ENCODE measurements around the gene PLIN3. TPM values are rescaled to one million over a fixed set of nuclear protein-coding genes. Genes with fewer than 3 reads are reported as not detected.
"Not testable (repeated sequence)": the region's sequence is repeated elsewhere in the genome, so short reads cannot be mapped to it uniquely, and the experiment has no call there.

PLIN3 gene
- total RNA-seq, 1 experiment from 2014 or later: 42.2 TPM

DNA sequence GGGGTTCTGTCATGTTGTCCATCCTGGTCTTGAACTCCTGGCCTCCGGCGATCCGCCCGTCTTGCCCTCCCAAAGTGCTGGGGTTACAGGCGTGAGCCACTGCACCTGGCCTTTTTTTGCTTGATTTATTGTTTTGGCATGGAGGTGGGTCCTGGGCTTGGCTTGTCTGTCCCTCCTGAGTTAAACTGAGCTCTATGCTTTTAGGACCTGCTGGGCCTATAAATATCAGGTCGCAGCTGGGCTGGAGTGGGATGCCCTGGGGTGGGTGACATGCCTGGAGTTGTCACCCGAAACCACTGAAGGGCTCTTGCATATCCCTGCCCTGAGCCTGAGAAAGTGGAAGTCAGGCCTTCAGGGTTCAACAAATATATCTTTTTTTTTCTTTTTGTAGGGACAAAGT, 29.7 kb upstream of the PLIN3 start:
- no peak for DNase-seq (ENCODE audit: low read depth, low spot score)
- in situ Hi-C loops (cut with HindIII; ENCODE audit: low pct_unique_long_range_greater_than_20kb, low sequenced_read_pairs): no loop called here

DNA sequence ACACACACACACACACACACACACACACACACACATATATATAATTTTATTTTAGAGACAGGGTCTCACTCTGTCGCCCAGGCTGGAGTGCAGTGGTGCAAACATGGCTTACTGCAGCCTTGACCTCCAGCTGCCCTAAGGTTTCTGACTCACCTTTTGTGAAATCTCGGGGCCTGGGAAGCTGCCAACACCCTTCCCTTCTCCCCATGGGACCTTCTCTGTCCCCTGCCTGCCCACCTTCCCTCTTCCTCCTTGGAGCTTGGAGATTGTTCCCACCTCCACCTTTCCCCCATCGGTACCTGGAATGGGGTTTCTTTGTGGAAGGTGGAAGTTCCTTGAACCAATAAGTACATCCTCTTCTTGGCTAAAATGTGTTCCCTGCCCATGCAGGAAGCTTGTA, 28.9 kb upstream of the PLIN3 start:
- no peak for DNase-seq (ENCODE audit: low read depth, low spot score)
- in situ Hi-C loops (cut with HindIII; ENCODE audit: low pct_unique_long_range_greater_than_20kb, low sequenced_read_pairs): no loop called here

DNA sequence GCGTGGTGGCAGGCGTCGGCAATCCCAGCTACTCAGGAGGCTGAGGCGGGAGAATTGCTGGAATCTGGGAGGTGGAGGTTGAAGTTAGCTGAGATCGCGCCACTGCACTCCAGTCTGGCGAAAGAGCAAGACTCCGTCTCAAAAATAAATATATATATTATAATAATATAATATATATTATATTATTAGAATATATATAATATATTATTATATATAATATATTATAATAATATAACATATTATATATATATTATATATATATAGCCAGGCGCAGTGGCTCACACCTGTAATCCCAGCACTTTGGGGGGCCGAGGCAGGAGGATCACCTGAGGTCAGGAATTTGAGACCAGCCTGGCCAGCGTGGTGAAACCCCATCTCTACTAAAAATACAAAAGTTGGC, 25.5 kb upstream of the PLIN3 start:
- in situ Hi-C loops (cut with HindIII; ENCODE audit: low pct_unique_long_range_greater_than_20kb, low sequenced_read_pairs); DNase-seq (ENCODE audit: low read depth, low spot score): not testable (repeated sequence)

DNA sequence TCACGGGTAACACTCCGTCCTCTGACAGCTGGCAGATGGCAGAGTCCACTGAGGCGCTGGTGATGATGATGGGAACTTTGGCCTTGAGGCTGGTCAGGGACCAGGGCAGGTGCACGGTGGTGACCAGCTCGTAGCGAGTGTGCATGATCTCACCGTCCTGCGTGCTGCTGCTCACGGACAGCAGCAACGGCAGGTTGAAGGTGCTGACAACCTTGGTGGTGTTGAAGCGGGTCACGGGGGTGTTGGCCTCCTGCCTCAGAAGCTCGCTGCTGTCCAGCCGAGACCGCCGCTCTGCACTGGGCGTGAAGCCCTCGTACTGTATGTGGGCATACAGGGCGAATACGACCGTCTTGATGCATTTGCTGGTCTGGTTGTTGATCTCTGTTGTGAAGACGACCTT, 23.6 kb upstream of the PLIN3 start:
- DNase-seq (ENCODE audit: low read depth, low spot score): no peak
- in situ Hi-C loops (cut with HindIII; ENCODE audit: low pct_unique_long_range_greater_than_20kb, low sequenced_read_pairs): no loop called here

DNA sequence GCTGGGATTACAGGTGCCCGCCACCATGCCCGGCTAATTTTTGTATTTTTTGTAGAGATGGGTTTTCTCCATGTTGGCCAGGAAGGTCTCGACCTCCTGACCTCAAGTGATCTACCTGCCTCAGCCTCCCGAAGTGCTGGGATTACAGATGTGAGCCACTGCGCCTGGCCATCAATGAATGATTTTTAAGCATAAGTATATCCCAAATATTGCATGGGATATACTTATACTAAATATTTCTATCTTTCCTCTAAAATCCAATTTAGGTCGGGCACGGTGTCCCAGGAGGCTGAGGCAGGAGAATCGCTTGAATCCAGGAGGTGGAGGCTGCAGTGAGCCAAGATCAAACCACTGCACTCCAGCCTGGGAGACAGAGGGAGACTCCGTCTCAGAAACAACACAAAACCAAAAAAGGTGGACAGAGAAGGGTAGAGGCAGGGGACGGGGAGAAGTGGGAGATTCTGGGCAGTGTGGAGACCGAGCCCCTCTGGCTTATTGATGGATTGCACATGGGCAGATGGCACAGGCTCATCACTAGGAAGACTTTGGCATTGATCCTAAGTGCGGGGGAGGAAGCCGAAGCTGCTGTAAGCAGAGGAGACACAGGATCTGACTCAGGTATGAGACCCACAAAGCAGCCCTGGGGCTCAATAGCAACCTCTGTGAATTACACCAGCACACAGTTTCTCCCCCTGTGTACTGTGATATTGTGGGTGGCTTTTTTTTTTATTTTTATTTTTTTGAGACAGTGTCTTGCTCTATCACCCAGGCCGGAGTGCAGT, 21.8 kb upstream of the PLIN3 start:
- DNase-seq (ENCODE audit: low read depth, low spot score): no peak
- in situ Hi-C loops (cut with HindIII; ENCODE audit: low pct_unique_long_range_greater_than_20kb, low sequenced_read_pairs): no loop called here

DNA sequence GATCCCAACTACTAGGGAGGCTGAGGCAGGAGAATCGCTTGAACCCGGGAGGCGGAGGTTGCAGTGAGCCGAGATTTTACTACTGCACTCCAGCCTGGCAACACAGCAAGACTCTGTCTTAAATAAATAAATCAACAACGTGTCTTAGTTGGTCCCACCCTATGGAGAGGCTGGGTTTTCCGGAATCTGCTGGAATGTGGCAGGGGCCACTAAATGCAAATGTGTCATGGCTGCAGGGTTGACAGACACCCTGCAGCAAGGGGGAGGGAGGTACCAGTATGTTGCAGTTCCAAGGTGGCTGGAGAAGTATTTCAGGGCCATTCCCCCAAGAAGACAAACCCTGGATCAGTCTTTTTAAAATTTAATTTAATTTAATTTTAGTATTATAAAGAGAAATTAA, 20.3 kb upstream of the PLIN3 start:
- DNase-seq (ENCODE audit: low read depth, low spot score); in situ Hi-C loops (cut with HindIII; ENCODE audit: low pct_unique_long_range_greater_than_20kb, low sequenced_read_pairs): not testable (repeated sequence)

DNA sequence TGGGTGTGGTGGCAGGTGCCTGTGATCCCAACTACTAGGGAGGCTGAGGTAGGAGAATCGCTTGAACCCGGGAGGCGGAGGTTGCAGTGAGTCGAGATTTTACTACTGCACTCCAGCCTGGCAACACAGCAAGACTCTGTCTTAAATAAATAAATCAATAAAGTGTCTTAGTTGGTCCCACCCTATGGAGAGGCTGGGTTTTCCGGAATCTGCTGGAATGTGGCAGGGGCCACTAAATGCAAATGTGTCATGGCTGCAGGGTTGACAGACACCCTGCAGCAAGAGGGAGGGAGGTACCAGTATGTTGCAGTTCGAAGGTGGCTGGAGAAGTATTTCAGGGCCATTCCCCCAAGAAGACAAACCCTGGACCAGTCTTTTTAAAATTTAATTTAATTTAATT, 17.5 kb upstream of the PLIN3 start:
- in situ Hi-C loops (cut with HindIII; ENCODE audit: low pct_unique_long_range_greater_than_20kb, low sequenced_read_pairs); DNase-seq (ENCODE audit: low read depth, low spot score): not testable (repeated sequence)

DNA sequence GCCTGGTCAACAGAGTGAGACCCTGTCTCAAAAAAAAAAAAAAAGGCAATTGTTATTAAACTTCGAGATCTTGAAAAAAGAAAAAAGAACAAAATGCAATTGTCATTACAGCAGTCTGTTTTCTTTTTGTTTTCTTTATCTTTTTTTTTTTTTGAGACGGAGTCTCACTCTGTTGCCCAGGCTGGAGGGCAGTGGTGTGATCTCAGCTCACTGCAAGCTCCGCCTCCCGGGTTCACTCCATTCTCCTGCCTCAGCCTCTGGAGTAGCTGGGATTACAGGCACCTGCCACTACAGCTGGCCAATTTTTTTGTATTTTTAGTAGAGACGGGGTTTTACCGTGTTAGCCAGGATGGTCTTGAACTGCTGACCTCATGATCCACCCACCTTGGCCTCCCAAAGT, 15.4 kb upstream of the PLIN3 start:
- in situ Hi-C loops (cut with HindIII; ENCODE audit: low pct_unique_long_range_greater_than_20kb, low sequenced_read_pairs); DNase-seq (ENCODE audit: low read depth, low spot score): not testable (repeated sequence)

DNA sequence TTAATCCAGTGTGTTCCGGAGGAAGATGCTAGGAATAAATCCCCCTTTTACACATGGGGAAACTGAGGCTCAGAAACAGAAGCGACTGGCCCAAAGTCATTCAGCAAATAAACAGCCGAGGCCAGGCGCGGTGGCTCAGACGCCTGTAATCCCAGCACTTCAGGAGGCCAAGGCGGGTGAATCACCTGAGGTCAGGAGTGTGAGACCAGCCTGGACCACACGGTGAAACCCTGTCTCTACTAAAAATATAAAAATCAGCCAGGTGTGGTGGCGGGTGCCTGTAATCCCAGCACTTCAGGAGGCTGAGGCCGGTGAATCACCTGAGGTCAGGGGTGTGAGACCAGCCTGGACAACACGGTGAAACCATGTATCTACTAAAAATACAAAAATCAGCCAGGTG, 11.6 kb upstream of the PLIN3 start:
- no peak for DNase-seq (ENCODE audit: low read depth, low spot score)
- in situ Hi-C loops (cut with HindIII; ENCODE audit: low pct_unique_long_range_greater_than_20kb, low sequenced_read_pairs): no loop called here

DNA sequence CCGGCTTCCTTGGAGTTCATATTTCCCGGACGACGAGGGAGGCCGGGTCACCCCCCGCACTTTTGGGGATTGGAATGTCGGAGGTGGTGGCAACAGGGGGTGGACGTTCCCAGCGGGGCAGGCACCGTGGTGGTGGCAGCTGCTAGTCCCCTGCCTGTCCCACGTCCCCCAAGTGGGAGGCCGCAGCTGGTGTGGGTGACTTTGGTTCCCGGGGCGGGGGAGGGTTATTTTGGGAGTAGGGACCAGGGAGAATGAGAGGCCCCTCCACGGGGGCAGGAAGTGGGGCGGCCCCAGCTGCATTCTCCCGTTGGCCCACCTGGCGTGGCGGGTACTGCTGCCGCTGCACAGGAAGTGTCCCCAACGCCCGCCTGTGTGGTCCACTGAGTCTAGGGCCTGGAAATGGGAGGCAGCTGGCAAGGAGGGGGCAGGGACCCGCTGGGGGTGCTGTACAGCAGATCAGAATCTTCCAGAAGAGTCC, 11.1 kb upstream of the PLIN3 start:
- no peak for DNase-seq (ENCODE audit: low read depth, low spot score)
- in situ Hi-C loops (cut with HindIII; ENCODE audit: low pct_unique_long_range_greater_than_20kb, low sequenced_read_pairs): no loop called here

DNA sequence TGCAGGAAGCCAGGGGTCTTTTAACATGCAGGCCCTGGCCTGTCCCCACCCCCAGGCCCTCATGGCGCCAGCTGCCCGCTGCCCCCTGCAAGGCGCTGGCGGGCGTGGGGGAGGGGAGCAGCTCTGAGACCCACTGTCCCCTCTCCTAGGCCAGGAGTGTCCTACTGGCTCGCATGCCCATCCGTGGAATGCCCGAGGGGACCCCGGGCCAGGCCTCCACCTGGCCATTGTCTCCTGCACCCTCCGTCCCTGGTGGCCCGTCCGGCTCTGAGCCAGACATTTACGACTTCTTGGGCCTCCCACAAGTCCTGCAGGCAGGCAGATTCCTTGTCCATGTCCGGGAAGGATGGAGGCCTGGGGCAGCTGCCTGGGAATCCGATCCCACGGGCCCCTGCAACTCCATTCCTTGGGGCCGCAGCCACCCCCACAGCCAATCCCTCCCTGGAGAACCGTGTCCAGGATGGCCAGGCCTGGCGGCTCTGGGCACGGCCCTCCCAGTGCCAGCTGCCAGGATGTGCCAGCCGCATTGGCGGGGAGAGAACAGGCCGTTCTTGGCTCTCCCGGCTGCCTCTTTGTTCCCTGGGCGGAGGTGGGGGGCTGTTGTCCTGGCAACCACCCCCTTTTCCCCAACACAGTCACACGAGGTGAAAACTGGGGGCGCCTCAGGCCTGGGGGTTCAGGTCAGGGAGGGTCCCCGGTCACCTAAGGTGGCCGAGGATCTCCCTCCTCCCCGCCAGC, 10.5 kb upstream of the PLIN3 start:
- in situ Hi-C loops (cut with HindIII; ENCODE audit: low pct_unique_long_range_greater_than_20kb, low sequenced_read_pairs): no loop called here
- DNase-seq (ENCODE audit: low read depth, low spot score): no peak

DNA sequence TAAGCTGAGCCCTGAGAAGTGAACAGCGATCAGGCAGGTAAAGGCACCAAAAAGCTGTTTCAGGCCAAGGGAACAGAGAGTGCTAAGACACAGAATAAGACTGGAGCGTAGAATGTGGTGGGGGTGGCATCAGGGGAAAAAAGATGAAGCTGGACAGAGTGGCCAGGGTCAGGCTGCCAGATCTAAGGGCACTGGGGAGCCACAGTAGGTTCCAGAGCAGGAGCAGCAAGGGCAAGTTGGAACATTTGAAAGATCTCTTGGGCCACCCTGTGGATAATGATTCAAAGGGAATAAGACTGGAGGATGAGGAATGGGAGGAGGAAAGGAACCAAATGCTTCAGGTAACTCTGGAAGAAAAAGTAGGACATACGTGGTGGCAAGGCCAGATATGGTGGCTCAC, 6.5 kb upstream of the PLIN3 start:
- in situ Hi-C loops (cut with HindIII; ENCODE audit: low pct_unique_long_range_greater_than_20kb, low sequenced_read_pairs): no loop called here
- DNase-seq (ENCODE audit: low read depth, low spot score): no peak

DNA sequence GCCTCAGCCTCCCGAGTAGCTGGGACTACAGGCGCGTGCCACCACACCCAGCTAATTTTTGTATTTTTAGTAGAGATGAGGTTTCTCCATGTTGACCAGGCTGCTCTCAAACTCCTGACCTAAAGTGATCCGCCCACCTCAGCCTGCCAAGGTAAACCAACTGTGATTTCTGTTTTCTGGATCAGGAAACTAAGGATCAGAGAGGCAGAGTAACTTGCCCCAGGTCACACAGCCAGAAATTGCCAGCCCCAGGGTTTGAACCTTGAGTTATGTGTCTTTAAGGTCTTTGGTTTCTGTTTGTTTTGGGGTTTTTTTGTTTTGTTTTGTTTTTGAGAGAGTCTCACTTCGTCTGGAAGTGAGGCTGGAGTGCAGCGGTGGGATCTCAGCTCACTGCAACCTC, 4.2 kb upstream of the PLIN3 start:
- DNase-seq (ENCODE audit: low read depth, low spot score): no peak
- in situ Hi-C loops (cut with HindIII; ENCODE audit: low pct_unique_long_range_greater_than_20kb, low sequenced_read_pairs): no loop called here

DNA sequence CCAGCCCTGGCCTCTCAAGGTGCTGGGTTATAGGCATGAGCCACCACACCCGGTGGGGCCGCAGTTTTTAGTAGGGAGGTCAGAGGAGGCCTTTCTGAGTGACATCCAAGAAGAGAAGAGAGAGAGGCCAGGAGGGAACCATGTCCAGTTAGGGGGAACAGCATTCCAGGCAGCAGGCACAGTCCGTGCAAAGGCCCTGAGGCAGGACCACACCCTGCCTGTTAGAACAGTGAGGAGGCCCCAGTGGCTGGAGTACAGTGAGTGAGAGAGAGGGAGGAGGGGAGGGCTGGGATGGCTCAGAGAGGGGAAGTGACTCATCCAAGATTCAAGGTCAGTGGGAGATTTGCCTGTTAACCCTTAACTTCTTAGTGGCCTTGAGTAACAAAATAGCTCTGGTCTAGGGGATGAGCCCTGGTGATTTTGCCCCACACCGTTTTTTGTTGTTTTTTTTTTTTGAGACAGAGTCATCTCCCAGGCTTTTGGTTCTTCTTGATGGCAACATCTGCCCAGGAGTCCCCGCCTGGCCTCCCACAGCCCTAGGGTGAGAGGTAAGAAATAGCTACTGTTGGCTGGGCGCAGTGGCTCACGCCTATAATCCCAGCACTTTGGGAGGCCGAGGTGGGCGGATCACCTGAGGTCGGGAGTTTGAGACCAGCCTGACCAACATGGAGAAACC, 2.7 kb upstream of the PLIN3 start:
- peak; percentile 80 for DNase-seq (ENCODE audit: low read depth, low spot score)
- in situ Hi-C loops (cut with HindIII; ENCODE audit: low pct_unique_long_range_greater_than_20kb, low sequenced_read_pairs): no loop called here

DNA sequence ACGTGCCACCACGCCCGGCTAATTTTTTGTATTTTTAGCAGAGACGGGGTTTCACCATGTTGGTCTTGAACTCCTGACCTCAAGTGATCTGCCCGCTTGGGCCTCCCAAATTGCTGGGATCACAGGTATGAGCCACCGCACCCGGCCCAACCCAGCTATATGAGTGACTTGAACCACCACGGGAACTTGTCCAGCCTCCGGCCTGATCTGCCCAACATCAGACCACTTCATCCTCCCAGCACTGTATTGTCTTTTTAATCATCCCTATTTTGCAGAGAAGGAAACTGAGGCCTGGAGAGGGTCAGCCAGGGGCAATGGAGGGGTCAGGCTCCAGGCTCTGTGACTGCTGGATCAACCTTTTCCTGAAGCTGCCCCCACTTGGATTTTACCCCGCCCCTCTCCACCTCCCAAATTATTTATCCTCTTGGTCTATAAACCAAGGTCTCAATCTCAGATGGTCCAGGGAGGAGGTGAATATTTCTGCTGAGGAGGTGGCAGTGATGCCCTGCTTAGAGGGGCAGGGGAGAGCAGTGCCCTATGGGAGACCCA, 893 bp upstream of the PLIN3 start:
- DNase-seq (ENCODE audit: low read depth, low spot score): no peak
- in situ Hi-C loops (cut with HindIII; ENCODE audit: low pct_unique_long_range_greater_than_20kb, low sequenced_read_pairs): no loop called here

DNA sequence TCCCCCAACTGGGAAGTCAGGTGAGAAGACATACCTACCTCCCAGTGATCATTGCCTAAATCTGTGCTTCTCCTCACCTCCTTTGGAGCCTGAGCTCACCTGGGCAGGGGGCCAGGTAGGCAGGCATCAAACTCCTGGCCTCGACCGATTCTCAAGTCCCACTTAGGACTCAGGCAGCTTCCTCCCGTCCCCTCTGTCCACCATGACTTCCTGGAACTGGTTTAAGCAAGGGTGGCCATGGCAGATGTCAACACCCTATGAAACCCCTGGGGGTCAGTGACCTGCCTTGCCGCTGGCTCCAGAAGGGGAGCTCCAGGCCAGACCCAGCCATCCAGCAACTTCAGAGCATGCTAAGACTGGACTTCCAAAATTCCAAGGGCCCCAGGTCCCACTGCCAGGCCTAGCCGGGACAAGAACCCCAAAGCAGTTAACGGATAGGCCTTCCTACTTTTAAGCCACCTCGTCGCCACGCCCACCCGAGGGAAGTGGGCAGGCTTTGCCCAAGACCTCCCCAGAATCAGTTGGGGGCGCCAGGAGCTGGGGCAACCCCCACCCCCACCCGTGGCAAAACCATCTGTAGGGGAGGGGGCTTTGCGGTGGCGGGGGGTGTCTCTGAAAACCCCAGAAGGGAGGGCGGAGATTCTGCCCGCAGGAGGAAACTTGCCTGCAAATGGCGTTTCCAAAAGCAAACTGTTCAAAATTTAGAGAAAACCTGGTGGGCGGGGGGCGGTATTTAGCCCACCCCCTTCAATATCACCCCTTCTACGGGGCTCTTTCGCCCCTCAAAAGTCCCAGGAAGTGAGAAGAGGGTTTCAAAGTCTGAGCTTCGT, 657 bp downstream of the PLIN3 start:
- in situ Hi-C loops (cut with HindIII; ENCODE audit: low pct_unique_long_range_greater_than_20kb, low sequenced_read_pairs): no loop called here
- DNase-seq (ENCODE audit: low read depth, low spot score): peak; percentile 24

DNA sequence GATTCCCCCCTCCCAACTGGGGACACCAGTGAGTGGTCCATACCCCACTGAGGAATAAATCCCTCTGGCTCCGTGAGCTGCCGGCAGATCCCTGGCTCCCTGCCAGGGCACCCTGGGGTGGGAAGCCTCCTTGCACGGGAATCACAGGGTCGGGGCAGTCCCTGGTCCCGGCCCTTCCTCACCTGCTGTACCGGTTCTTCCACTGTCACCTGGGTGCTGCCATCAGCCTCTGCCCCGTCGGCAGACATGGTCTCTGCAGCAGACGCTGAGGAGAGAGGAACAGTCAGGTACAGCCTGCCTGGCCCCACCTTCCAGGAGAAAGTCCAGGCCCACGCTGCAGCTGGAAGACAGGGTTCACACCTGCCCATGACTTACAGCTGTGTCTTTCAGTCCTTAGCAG, 6.3 kb downstream of the PLIN3 start:
- DNase-seq (ENCODE audit: low read depth, low spot score): no peak
- in situ Hi-C loops (cut with HindIII; ENCODE audit: low pct_unique_long_range_greater_than_20kb, low sequenced_read_pairs): no loop called here

Measured in SK-MEL-5 (cell line).